Measurements from ENCODE around the gene CENPX. TPM values are rescaled to one million over a fixed set of nuclear protein-coding genes. Genes with fewer than 3 reads are reported as not detected.

The CENPX gene
- total and polyA plus RNA-seq, 2 of the 13 experiments (the other 11 are each of a cell fraction or from before 2014, with no cell fraction given), result 92.7 to 170 TPM

DNA sequence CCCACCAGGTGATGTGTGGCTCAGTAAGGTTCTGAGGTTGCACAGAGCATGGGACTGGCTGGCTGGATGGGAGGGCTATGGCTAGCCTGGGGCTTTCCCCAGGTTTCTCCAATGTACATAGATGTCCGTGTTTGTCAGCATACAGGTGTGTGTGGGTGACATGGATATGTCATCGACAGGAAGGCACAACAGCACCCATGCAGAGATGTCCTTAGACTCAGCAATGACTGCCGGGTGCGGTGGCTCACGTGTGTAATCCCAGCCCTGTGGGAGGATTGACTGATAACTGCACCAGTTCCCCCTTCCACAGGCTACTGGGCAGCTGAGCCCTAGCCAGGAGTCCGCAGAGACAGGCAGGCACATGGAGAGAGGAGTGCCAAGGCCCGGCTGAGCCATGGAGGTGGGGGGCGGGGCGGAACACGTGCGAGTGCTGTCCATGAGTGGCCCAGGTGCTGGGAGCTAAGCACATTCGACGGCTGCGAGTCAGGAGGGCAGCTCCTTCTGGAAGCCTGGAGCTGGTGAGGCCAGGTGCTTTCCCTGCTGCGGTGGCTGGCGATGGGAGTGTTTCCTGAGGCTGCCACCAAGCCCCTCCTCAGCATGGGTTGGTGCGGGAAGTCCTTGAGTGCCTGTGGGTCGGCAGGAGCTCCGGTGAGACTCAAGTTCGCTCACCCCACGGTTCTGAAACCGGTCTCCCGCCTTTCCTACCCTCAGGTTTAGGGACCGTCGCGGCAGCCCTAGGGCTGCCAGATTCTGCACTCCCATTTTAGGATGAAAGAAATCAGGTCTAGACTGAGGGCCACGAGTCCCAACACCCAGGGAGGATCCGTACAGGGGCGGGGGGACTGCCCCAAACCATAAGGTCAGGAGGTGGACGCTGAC lies 46.1 kb downstream of the CENPX start (continued):
- TF ChIP-seq, protein P1, sequence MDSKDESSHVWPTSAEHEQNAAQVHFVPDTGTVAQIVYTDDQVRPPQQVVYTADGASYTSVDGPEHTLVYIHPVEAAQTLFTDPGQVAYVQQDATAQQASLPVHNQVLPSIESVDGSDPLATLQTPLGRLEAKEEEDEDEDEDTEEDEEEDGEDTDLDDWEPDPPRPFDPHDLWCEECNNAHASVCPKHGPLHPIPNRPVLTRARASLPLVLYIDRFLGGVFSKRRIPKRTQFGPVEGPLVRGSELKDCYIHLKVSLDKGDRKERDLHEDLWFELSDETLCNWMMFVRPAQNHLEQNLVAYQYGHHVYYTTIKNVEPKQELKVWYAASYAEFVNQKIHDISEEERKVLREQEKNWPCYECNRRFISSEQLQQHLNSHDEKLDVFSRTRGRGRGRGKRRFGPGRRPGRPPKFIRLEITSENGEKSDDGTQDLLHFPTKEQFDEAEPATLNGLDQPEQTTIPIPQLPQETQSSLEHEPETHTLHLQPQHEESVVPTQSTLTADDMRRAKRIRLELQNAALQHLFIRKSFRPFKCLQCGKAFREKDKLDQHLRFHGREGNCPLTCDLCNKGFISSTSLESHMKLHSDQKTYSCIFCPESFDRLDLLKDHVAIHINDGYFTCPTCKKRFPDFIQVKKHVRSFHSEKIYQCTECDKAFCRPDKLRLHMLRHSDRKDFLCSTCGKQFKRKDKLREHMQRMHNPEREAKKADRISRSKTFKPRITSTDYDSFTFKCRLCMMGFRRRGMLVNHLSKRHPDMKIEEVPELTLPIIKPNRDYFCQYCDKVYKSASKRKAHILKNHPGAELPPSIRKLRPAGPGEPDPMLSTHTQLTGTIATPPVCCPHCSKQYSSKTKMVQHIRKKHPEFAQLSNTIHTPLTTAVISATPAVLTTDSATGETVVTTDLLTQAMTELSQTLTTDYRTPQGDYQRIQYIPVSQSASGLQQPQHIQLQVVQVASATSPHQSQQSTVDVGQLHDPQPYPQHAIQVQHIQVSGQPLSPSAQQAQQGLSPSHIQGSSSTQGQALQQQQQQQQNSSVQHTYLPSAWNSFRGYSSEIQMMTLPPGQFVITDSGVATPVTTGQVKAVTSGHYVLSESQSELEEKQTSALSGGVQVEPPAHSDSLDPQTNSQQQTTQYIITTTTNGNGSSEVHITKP (CRISPR knock-in tag; IDR thresholded peaks at IDR 0.05; ENCODE audit: low read depth), result 0 out of 2 replicates have a peak, but pooled peaks have one; percentile 16
- TF ChIP-seq ZNF282 (IDR thresholded peaks at IDR 0.05; ENCODE audit: partially characterized antibody), result no peak
- no peak for TF ChIP-seq EP300 (IDR thresholded peaks at IDR 0.05; ENCODE audit: low read depth in 2 of 2, low read length in 2 of 2)
- TF ChIP-seq EP300 (CRISPR knock-in tag; IDR thresholded peaks at IDR 0.05; ENCODE audit: borderline replicate concordance), result no peak
- no peak for TF ChIP-seq FOXJ3 (CRISPR knock-in tag; IDR thresholded peaks at IDR 0.05; ENCODE audit: borderline replicate concordance)
- TF ChIP-seq ZNF777 (CRISPR knock-in tag; IDR thresholded peaks at IDR 0.05), result peak; percentile 79
- no peak for TF ChIP-seq CENPX (CRISPR knock-in tag; IDR thresholded peaks at IDR 0.05)
- TF ChIP-seq, protein P2, sequence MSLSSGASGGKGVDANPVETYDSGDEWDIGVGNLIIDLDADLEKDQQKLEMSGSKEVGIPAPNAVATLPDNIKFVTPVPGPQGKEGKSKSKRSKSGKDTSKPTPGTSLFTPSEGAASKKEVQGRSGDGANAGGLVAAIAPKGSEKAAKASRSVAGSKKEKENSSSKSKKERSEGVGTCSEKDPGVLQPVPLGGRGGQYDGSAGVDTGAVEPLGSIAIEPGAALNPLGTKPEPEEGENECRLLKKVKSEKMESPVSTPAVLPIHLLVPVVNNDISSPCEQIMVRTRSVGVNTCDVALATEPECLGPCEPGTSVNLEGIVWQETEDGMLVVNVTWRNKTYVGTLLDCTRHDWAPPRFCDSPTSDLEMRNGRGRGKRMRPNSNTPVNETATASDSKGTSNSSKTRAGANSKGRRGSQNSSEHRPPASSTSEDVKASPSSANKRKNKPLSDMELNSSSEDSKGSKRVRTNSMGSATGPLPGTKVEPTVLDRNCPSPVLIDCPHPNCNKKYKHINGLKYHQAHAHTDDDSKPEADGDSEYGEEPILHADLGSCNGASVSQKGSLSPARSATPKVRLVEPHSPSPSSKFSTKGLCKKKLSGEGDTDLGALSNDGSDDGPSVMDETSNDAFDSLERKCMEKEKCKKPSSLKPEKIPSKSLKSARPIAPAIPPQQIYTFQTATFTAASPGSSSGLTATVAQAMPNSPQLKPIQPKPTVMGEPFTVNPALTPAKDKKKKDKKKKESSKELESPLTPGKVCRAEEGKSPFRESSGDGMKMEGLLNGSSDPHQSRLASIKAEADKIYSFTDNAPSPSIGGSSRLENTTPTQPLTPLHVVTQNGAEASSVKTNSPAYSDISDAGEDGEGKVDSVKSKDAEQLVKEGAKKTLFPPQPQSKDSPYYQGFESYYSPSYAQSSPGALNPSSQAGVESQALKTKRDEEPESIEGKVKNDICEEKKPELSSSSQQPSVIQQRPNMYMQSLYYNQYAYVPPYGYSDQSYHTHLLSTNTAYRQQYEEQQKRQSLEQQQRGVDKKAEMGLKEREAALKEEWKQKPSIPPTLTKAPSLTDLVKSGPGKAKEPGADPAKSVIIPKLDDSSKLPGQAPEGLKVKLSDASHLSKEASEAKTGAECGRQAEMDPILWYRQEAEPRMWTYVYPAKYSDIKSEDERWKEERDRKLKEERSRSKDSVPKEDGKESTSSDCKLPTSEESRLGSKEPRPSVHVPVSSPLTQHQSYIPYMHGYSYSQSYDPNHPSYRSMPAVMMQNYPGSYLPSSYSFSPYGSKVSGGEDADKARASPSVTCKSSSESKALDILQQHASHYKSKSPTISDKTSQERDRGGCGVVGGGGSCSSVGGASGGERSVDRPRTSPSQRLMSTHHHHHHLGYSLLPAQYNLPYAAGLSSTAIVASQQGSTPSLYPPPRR (CRISPR knock-in tag; IDR thresholded peaks at IDR 0.05; ENCODE audit: borderline replicate concordance), result peak; percentile 52; the same call in 1 of the 2 replicates
- 0 out of 2 replicates have a peak, but pooled peaks have one; percentile 11 for TF ChIP-seq TGIF2 (CRISPR knock-in tag; IDR thresholded peaks at IDR 0.05)
- TF ChIP-seq ZNF235 (CRISPR knock-in tag; IDR thresholded peaks at IDR 0.05; ENCODE audit: borderline replicate concordance), result no peak; the same call in 1 of the 2 replicates
- TF ChIP-seq MBD4 (IDR thresholded peaks at IDR 0.05; ENCODE audit: borderline replicate concordance, low read length), result no peak
- TF ChIP-seq ZNF343 (CRISPR knock-in tag; IDR thresholded peaks at IDR 0.05), result no peak
- TF ChIP-seq ZBTB7A (CRISPR knock-in tag; IDR thresholded peaks at IDR 0.05), result peak; percentile 82
- TF ChIP-seq THYN1 (CRISPR knock-in tag; IDR thresholded peaks at IDR 0.05; ENCODE audit: borderline replicate concordance, low read depth), result no peak
- TF ChIP-seq NFKBIZ (CRISPR knock-in tag; IDR thresholded peaks at IDR 0.05), result no peak
- no peak; the same call in 1 of the 2 replicates for TF ChIP-seq SSRP1 (CRISPR knock-in tag; IDR thresholded peaks at IDR 0.05)
- no peak for TF ChIP-seq HNRNPLL (IDR thresholded peaks at IDR 0.05; ENCODE audit: low read depth, low read length, poor library complexity, severe bottlenecking)
- TF ChIP-seq PAX8 (CRISPR knock-in tag; IDR thresholded peaks at IDR 0.05; ENCODE audit: borderline replicate concordance), result no peak
- no peak; the same call in 1 of the 2 replicates for TF ChIP-seq ZNF629 (CRISPR knock-in tag; conservative IDR thresholded peaks at IDR 0.05)
- TF ChIP-seq ELF1 (CRISPR knock-in tag; IDR thresholded peaks at IDR 0.05), result peak; percentile 54
- TF ChIP-seq ATF7-NPFF (CRISPR knock-in tag; IDR thresholded peaks at IDR 0.05; ENCODE audit: low read depth), result peak; percentile 71; the same call in 1 of the 2 replicates
- TF ChIP-seq DR1 (CRISPR knock-in tag; IDR thresholded peaks at IDR 0.05), result no peak

All from HepG2 (cell line).